WERI-Rb-1 (cell line): ENCODE measurements around the gene COMP.
A peak's percentile ranks its signal among the peaks of the same experiment; 100 is the strongest.

Experiments used
- DNase-seq: peaks from one replicate; pipeline ENCODE4 v3.0.0-alpha.2; 2020
- H3K27ac ChIP-seq: fragments of 250-450 bp; sonication (Bioruptor Pico); 2 replicates; pipeline ENCODE4 v1.5.1; 2020; ENCODE audit warnings: mild to moderate bottlenecking, moderate library complexity
- H3K27me3 ChIP-seq: fragments of 250-450 bp; sonication (Bioruptor Pico); 2 replicates; pipeline ENCODE4 v1.5.1; 2021; ENCODE audit warnings: mild to moderate bottlenecking, low read depth, moderate library complexity; ENCODE audit not compliant: insufficient read depth, severe bottlenecking
- H3K36me3 ChIP-seq: fragments of 250-450 bp; sonication (Bioruptor Pico); 2 replicates; pipeline ENCODE4 v1.5.1; 2020; ENCODE audit warnings: mild to moderate bottlenecking, moderate library complexity
- H3K4me3 ChIP-seq: 2 replicates; pipeline ENCODE4 v1.5.1; 2011; ENCODE audit warnings: low read depth, mild to moderate bottlenecking, control low read depth, low read length
- H3K9me3 ChIP-seq: fragments of 250-450 bp; sonication (Bioruptor Pico); 2 replicates; pipeline ENCODE4 v1.5.1; 2021; ENCODE audit warnings: mild to moderate bottlenecking, moderate library complexity; ENCODE audit not compliant: severe bottlenecking
- CTCF ChIP-seq: IDR thresholded peaks from 2 replicates; pipeline ENCODE4 v1.5.1; 2011; ENCODE audit warnings: low read depth, mild to moderate bottlenecking, control low read depth, inconsistent platforms, low read length

COMP gene

GRCh38 chr19:18794692-18795091 is 3.6 kb upstream of the COMP start:
- no peaks in the 10 kb centered on the region for H3K9me3 ChIP-seq
- H3K27me3 ChIP-seq = peaks cover 36% of the 10 kb centered on the region
- DNase-seq = no peak
- H3K27ac ChIP-seq = no peak overlapping the region
- no peak overlapping the region for H3K4me3 ChIP-seq
- TF ChIP-seq CTCF = no peak
- H3K36me3 ChIP-seq = no peaks in the 10 kb centered on the region

GRCh38 chr19:18794029-18794313 is 2.9 kb upstream of the COMP start:
- H3K4me3 ChIP-seq = no peak overlapping the region
- H3K9me3 ChIP-seq = no peaks in the 10 kb centered on the region
- H3K36me3 ChIP-seq = no peaks in the 10 kb centered on the region
- no peak for DNase-seq
- no peak overlapping the region for H3K27ac ChIP-seq
- peaks cover 43% of the 10 kb centered on the region for H3K27me3 ChIP-seq
- TF ChIP-seq CTCF = no peak

GRCh38 chr19:18793144-18794028 is 2.3 kb upstream of the COMP start:
- H3K9me3 ChIP-seq = peaks cover 1% of the 10 kb centered on the region
- DNase-seq = no peak
- H3K36me3 ChIP-seq = no peaks in the 10 kb centered on the region
- H3K27ac ChIP-seq = no peak overlapping the region
- H3K4me3 ChIP-seq = no peak overlapping the region
- H3K27me3 ChIP-seq = peaks cover 49% of the 10 kb centered on the region
- no peak for TF ChIP-seq CTCF

- no peak for TF ChIP-seq CTCF
- no peak for DNase-seq
- H3K27me3 ChIP-seq = peaks cover 55% of the 10 kb centered on the region
- peaks cover 2% of the 10 kb centered on the region for H3K9me3 ChIP-seq
- H3K36me3 ChIP-seq = no peaks in the 10 kb centered on the region
- no peak overlapping the region for H3K27ac ChIP-seq
- H3K4me3 ChIP-seq = no peak overlapping the region
These were observed 1.6 kb upstream of the COMP start for GRCh38 chr19:18792661-18793060.

- H3K9me3 ChIP-seq = peaks cover 2% of the 10 kb centered on the region
- no peak for DNase-seq
These were observed 192 bp upstream of the COMP start for GRCh38 chr19:18791315-18791678.

More at GRCh38 chr19:18791315-18791678, 192 bp upstream of the COMP start:
- no peak overlapping the region for H3K27ac ChIP-seq
- H3K4me3 ChIP-seq = peak overlapping the region; percentile 42
- peaks cover 53% of the 10 kb centered on the region for H3K27me3 ChIP-seq
- no peak for TF ChIP-seq CTCF
- no peaks in the 10 kb centered on the region for H3K36me3 ChIP-seq
